K562 (cell line): Measurements from ENCODE around the gene REX1BD. TPM values are rescaled to one million over a fixed set of nuclear protein-coding genes. Genes with fewer than 3 reads are reported as not detected.

Experiments used
- ATAC-seq: fragments of 200-7000 bp; cut with Tn5 transposase; 3 replicates; pipeline ENCODE4 v1.9.1; 2020; ENCODE audit warnings: moderate library complexity
- BruUV-seq: library from RNA; stranded (reverse); fragments of 400-500 nt; replicated peaks from 2 replicates; lab custom pipeline; 2021; lab: Mats Ljungman, UMichigan
- CTCF ChIA-PET: fragments of 300-600 bp; formaldehyde crosslinking; extraction: SDS; loops from one replicate; lab custom pipeline; 2021; ENCODE audit warnings: low intra/inter-chr PET ratio; lab: Yijun Ruan, JAX
- POLR2A ChIA-PET: fragments of 300-600, 350-650 bp; sonication (Branson Sonifier 250); formaldehyde crosslinking; extraction: SDS; loops from one replicate; lab custom pipeline; 2021; ENCODE audit warnings: antibody characterized with exemption, inconsistent platforms; lab: Yijun Ruan, JAX
- DNase-seq, 4 experiments: peaks; one replicate each; pipeline versions ENCODE4 v3.0.0 to v3.0.0-alpha.2; 2011 to 2018; ENCODE audit warnings: low spot score in 3 of 4, mixed read lengths in 3 of 4; ENCODE audit errors: extremely low read depth in 1 of 4
- FAIRE-seq: peaks from 2 replicates; lab custom pipeline; 2011; peaks lifted over from hg19 to GRCh38; lab: Jason Lieb, UNC
- H2AFZ ChIP-seq: 2 replicates; pipeline ENCODE4 v1.6.0; 2011; ENCODE audit warnings: low read depth, low read length, control low read depth, inconsistent platforms
- H3K27ac ChIP-seq: fragments of 200-600 bp; 3 replicates; pipeline ENCODE4 v1.8.0; 2011; ENCODE audit warnings: low read depth, mild to moderate bottlenecking, control low read depth, inconsistent platforms, low read length, moderate library complexity, mixed read lengths; ENCODE audit errors: extremely low read depth
- H3K27me3 ChIP-seq, 2 experiments: fragments of 300-600 bp in 1 of 2; 2 replicates in 1 of 2; 3 replicates in 1 of 2; pipeline versions ENCODE4 v1.6.0 to v1.8.0; 2011; ENCODE audit warnings: inconsistent platforms in 2 of 2, low read length in 2 of 2, mild to moderate bottlenecking in 1 of 2, mixed read lengths in 1 of 2, moderate library complexity in 1 of 2; ENCODE audit not compliant: control insufficient read depth in 2 of 2, insufficient read depth in 2 of 2
- H3K36me3 ChIP-seq: fragments of 300-600 bp; 3 replicates; pipeline ENCODE4 v1.8.0; 2011; ENCODE audit warnings: mild to moderate bottlenecking, low read length, inconsistent platforms; ENCODE audit not compliant: control insufficient read depth, insufficient read depth
- H3K4me1 ChIP-seq, 2 experiments: fragments of 200-600 bp in 1 of 2; replicated peaks in 1 of 2; 2 replicates in 1 of 2; 3 replicates in 1 of 2; pipeline versions ENCODE4 v1.5.1 to v1.8.0; 2011; ENCODE audit warnings: inconsistent platforms in 2 of 2, low read length in 2 of 2, mild to moderate bottlenecking in 1 of 2, mixed read lengths in 1 of 2, moderate library complexity in 1 of 2; ENCODE audit not compliant: control insufficient read depth in 2 of 2, insufficient read depth in 2 of 2
- H3K4me2 ChIP-seq: 2 replicates; pipeline ENCODE4 v1.6.1; 2011; ENCODE audit warnings: low read length, control low read depth, inconsistent platforms, mixed read lengths; ENCODE audit not compliant: insufficient read depth
- H3K4me3 ChIP-seq: fragments of 200-600 bp; sonication (generic), shearing (Covaris generic); 2 replicates; pipeline ENCODE4 v1.5.1; 2016; ENCODE audit warnings: control low read depth, inconsistent platforms
- H3K79me2 ChIP-seq: fragments of 200-600 bp; 3 replicates; pipeline ENCODE4 v1.8.0; 2011; ENCODE audit warnings: low read length, inconsistent platforms; ENCODE audit not compliant: control insufficient read depth, insufficient read depth
- H3K9ac ChIP-seq, 2 experiments: 2 replicates each; pipeline versions ENCODE4 v1.6.0 to v1.6.1; 2011; ENCODE audit warnings: low read depth in 2 of 2, low read length in 2 of 2, control low read depth in 1 of 2, inconsistent platforms in 1 of 2, mild to moderate bottlenecking in 1 of 2, mixed read lengths in 1 of 2; ENCODE audit not compliant: insufficient read depth in 1 of 2
- H3K9me1 ChIP-seq: one replicate; pipeline ENCODE4 v1.6.0; 2011; ENCODE audit warnings: inconsistent platforms, mild to moderate bottlenecking, low read length, moderate library complexity; ENCODE audit not compliant: control insufficient read depth, insufficient read depth
- H3K9me3 ChIP-seq: replicated peaks from 2 replicates; pipeline ENCODE4 v1.5.1; 2011; ENCODE audit warnings: low read depth, low read length, inconsistent platforms; ENCODE audit not compliant: control insufficient read depth, insufficient read depth
- H4K20me1 ChIP-seq: replicated peaks from 2 replicates; pipeline ENCODE4 v1.6.1; 2011; ENCODE audit warnings: low read length, inconsistent platforms, mixed read lengths; ENCODE audit not compliant: control insufficient read depth, insufficient read depth
- HMGN3 ChIP-seq: IDR thresholded peaks from 2 replicates; pipeline ENCODE4 v1.6.1; 2011; ENCODE audit warnings: borderline replicate concordance, low read depth, mild to moderate bottlenecking, mixed read lengths, low read length; ENCODE audit not compliant: insufficient read length; ENCODE audit errors: extremely low read depth
- U2AF2 ChIP-seq: fragments of 200-400 bp; formaldehyde crosslinking; optimal IDR thresholded peaks from 2 replicates; pipeline ENCODE3; 2017; ENCODE audit warnings: low read depth, mild to moderate bottlenecking, low read length
- ZNF12 ChIP-seq: sonication (generic); formaldehyde crosslinking; IDR thresholded peaks from 2 replicates; pipeline ENCODE4 v1.4.0; 2020; ENCODE audit warnings: mild to moderate bottlenecking, missing genetic modification reagents
- ZNF239 ChIP-seq: fragments of 250-450 bp; sonication (Bioruptor Pico); IDR thresholded peaks from 2 replicates; pipeline ENCODE4 v1.4.0; 2020; ENCODE audit warnings: mild to moderate bottlenecking
- WGBS: fragments of 100-300 bp; shearing (Covaris generic); methylation state at CpG from one replicate; pipeline ENCODE4 v1.1.6; 2016; ENCODE audit warnings: low coverage, mixed read lengths; ENCODE audit not compliant: insufficient coverage; ENCODE audit errors: missing lambda C conversion rate; 5-methylcytosine and 5-hydroxymethylcytosine counted together
- in situ Hi-C: fragments of 300-500 bp; cut with MboI; formaldehyde crosslinking; loops from 4 replicates; pipeline ENCODE4 v1.15.0; 2018; ENCODE audit warnings: inconsistent platforms, mixed read lengths
- intact Hi-C: fragments of 100-400 bp; cut with micrococcal nuclease; formaldehyde crosslinking; loops from 2 replicates; pipeline ENCODE4 v1.14.2; 2022
- polyA plus RNA-seq, 8 experiments: library from polyadenylated mRNA; depleted of rRNA in 4 of 8; stranded (reverse) in 5 of 8; unstranded in 3 of 8; fragments of >200 nt; fragmentation: Nextera tagmentation in 2 of 8; fragmentation: Illumina TruSeq in 1 of 8; extraction: Ambion mirVana in 2 of 8; extraction: Trizol in 1 of 8; gene quantifications; 2 replicates each; pipeline versions ENCODE4 v1.2.1 to v1.2.3, GENCODE V29; 2011 to 2014; ENCODE audit warnings: inconsistent platforms in 1 of 8, missing spikeins in 1 of 8
- total RNA-seq, 7 experiments: library from RNA; depleted of rRNA in 6 of 7; stranded (reverse); fragments of >200 nt in 6 of 7; fragmentation: Illumina TruSeq in 2 of 7; extraction: Trizol in 2 of 7; gene quantifications; 2 replicates each; pipeline versions ENCODE4 v1.2.1 to v1.2.3, GENCODE V29; 2011 to 2021; ENCODE audit warnings: low replicate concordance in 1 of 7

REX1BD gene
- total and polyA plus RNA-seq, 9 of the 15 experiments (the other 6 are each of a cell fraction or from before 2014, with no cell fraction given) = 1.9 to 136 (median 13.8) TPM

DNA sequence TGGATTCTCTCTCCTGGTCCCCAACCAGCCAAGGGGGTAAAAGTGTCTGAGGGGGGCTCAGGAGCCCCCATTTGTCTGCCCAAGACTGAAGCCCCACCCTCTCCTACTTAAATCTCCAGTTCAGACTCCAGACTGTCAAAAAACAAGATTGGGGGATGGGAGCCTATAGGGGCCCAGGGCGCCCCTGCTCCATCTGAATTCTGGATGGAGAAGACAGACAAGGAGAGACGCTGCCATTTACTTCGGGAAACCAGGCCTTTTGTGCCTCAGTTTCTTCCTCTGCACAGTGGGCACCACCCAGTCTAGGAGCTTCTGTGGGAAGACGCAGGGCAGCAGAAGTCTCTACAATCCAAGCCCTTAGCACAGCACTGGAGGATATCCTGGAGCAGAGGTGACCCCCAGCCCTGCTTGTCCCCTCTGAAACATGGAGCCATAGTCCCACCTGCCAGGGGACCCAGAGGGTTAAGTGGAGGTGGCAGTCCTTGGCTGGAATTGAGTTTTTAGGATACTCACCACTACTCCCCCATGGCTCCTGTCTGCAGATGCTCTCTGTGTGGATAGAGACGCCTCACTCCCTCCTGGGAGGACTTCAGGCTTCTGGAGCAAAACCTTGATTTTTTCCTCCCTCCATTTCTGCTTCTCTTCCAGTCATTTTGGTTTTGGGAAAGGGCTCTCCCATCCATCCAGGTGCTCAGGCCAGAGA is 19.7 kb downstream of the REX1BD start:
- Histone ChIP-seq H3K4me3 (no peak overlapping the region), H3K36me3 (no peaks in the 10 kb centered on the region), H3K27me3 (peaks cover 55 to 81% of the 10 kb centered on the region in 2 experiments), H3K4me2 (no peak overlapping the region), H3K27ac (no peak overlapping the region), H3K9ac (no peak overlapping the region), H3K9me3 (no peaks in the 10 kb centered on the region), H2AFZ (no peak overlapping the region), H3K4me1 (peaks cover 0 to 73% of the 10 kb centered on the region in 2 experiments; a peak in 2 of 5 replicates), H3K79me2 (no peaks in the 10 kb centered on the region), H4K20me1 (peaks cover 30% of the 10 kb centered on the region), H3K9me1 (no peaks in the 10 kb centered on the region)
- ChIA-PET POLR2A (no interaction called here), CTCF (no interaction called here)
- intact Hi-C loops (no loop called here), in situ Hi-C loops (no loop called here)
- ATAC-seq = no peak
- no peak for FAIRE-seq
- no TSS peak for BruUV-seq
- DNase-seq = no peak
- 0% methylated on average over 5 of the region's 5 CpGs for WGBS
- no peak for TF ChIP-seq ZNF239
- TF ChIP-seq HMGN3 = no peak
- no peak for TF ChIP-seq U2AF2
- TF ChIP-seq ZNF12 (CRISPR knock-in tag) = no peak
